Osteoblast (primary cell): Measurements from ENCODE around the gene PMP22. TPM values are rescaled to one million over a fixed set of nuclear protein-coding genes. Genes with fewer than 3 reads are reported as not detected.

Source experiments
- DNase-seq: peaks from one replicate; pipeline ENCODE4 v3.0.0; 2011; ENCODE audit warnings: low spot score, mixed read lengths; ENCODE audit not compliant: insufficient read length; ENCODE audit errors: missing footprints
- H2AFZ ChIP-seq: 2 replicates; pipeline ENCODE4 v1.6.0; 2011; ENCODE audit warnings: mild to moderate bottlenecking, low read length
- H3K27ac ChIP-seq: 2 replicates; pipeline ENCODE4 v1.5.1; 2011; ENCODE audit warnings: mild to moderate bottlenecking, low read depth, low read length, moderate library complexity
- H3K27me3 ChIP-seq: 2 replicates; pipeline ENCODE4 v1.6.0; 2012; ENCODE audit warnings: mild to moderate bottlenecking, control low read depth, inconsistent platforms, low read length, moderate library complexity; ENCODE audit not compliant: insufficient read depth
- H3K36me3 ChIP-seq: 2 replicates; pipeline ENCODE4 v1.5.1; 2011; ENCODE audit warnings: mild to moderate bottlenecking, low read length, control low read depth, moderate library complexity; ENCODE audit not compliant: insufficient read depth
- H3K4me1 ChIP-seq: 2 replicates; pipeline ENCODE4 v1.5.1; 2011; ENCODE audit warnings: mild to moderate bottlenecking, low read length, control low read depth, moderate library complexity; ENCODE audit not compliant: insufficient read depth
- H3K4me2 ChIP-seq: 2 replicates; pipeline ENCODE4 v1.6.0; 2011; ENCODE audit warnings: mild to moderate bottlenecking, low read length; ENCODE audit not compliant: insufficient read depth
- H3K4me3 ChIP-seq: fragments of 200-600 bp; sonication (generic); 3 replicates; pipeline ENCODE4 v1.5.1; 2012; ENCODE audit warnings: mild to moderate bottlenecking, low read length, inconsistent platforms; ENCODE audit not compliant: insufficient read depth
- H3K79me2 ChIP-seq: 2 replicates; pipeline ENCODE4 v1.6.0; 2012; ENCODE audit warnings: mild to moderate bottlenecking, low read length, control low read depth, inconsistent platforms; ENCODE audit not compliant: insufficient read depth
- H3K9me3 ChIP-seq: 2 replicates; pipeline ENCODE4 v1.5.1; 2011; ENCODE audit warnings: low read depth, low read length, control low read depth
- H4K20me1 ChIP-seq: 2 replicates; pipeline ENCODE4 v1.6.0; 2012; ENCODE audit warnings: mild to moderate bottlenecking, low read length, control low read depth; ENCODE audit not compliant: insufficient read depth
- total RNA-seq: library from RNA; depleted of rRNA; stranded (reverse); fragments of >200 nt; gene quantifications from 2 replicates; pipeline ENCODE4 v1.2.3, GENCODE V29; 2012
- TF ChIP-seq, protein P1 (sequence below): IDR thresholded peaks from 2 replicates; pipeline ENCODE4 v1.5.1; 2011; ENCODE audit warnings: mild to moderate bottlenecking, low read depth, low read length, moderate library complexity; ENCODE audit errors: extremely low read depth

The PMP22 gene
- 151 and 163 TPM in 2 replicates for total RNA-seq

DNA sequence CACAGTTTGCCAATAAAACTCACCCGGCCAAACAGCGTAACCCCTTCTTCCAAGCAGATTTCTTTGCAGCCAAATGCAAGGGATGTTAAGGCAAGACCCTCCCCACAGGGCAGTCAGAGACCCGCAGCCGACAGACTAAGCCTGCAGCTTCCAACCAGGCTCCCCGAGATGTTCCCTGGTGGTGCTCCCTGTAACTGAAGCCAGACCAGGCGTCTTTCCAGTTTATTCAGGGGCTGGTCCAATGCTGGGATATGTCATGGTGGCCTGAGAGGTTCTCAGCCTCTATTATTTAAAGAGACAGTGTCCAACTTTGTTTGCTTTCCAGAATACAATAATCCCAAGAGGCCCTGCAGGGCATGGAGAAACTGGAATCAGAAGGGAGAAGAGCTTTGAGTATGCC lies at the start of gene PMP22:
PMP22 (minus strand) TSS at position 196 of the 400 bp plus-strand sequence. CDS start 4,599 bp downstream, outside the sequence.
- Histone ChIP-seq H3K79me2 (peaks cover 28% of the 10 kb centered on the region), H3K36me3 (no peaks in the 10 kb centered on the region), H3K4me1 (peaks cover 27% of the 10 kb centered on the region), H3K27ac (no peak within 1 kb of the TSS), H3K9me3 (no peaks in the 10 kb centered on the region), H2AFZ (peak within 1 kb of the TSS; percentile 85), H3K27me3 (peaks cover 7% of the 10 kb centered on the region), H4K20me1 (peaks cover 2% of the 10 kb centered on the region), H3K4me3 (peak within 1 kb of the TSS; percentile 68), H3K4me2 (peak within 1 kb of the TSS; percentile 73)
- DNase-seq, result peak; percentile 83
- TF ChIP-seq, protein P1, sequence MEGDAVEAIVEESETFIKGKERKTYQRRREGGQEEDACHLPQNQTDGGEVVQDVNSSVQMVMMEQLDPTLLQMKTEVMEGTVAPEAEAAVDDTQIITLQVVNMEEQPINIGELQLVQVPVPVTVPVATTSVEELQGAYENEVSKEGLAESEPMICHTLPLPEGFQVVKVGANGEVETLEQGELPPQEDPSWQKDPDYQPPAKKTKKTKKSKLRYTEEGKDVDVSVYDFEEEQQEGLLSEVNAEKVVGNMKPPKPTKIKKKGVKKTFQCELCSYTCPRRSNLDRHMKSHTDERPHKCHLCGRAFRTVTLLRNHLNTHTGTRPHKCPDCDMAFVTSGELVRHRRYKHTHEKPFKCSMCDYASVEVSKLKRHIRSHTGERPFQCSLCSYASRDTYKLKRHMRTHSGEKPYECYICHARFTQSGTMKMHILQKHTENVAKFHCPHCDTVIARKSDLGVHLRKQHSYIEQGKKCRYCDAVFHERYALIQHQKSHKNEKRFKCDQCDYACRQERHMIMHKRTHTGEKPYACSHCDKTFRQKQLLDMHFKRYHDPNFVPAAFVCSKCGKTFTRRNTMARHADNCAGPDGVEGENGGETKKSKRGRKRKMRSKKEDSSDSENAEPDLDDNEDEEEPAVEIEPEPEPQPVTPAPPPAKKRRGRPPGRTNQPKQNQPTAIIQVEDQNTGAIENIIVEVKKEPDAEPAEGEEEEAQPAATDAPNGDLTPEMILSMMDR, result no peak

DNA sequence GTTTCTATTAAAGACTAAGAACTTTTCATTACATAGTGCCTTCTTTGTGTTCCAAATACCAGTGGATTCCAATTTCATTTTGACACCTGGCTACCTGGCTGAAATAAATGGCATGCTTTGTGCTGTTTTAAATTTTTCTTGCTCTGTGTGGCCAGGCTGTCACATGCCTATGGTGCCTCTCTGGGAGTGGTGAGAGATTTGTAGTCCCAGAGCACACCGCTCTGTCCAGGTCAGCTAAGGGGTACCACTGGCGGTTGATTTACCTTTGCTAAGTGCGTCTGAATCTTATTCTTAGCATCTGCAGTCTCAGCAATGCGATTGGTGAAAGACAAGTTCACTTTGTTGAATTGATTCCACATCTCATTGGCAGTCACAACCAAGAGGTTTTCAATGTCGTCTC lies 46.9 kb upstream of the PMP22 start:
- TF ChIP-seq, protein P1, result no peak
- H2AFZ ChIP-seq, result no peak overlapping the region
- H3K4me3 ChIP-seq, result no peak overlapping the region
- H3K27ac ChIP-seq, result no peak overlapping the region
- no peak overlapping the region for H3K4me2 ChIP-seq
- no peaks in the 10 kb centered on the region for H3K79me2 ChIP-seq
- H4K20me1 ChIP-seq, result no peaks in the 10 kb centered on the region
- no peaks in the 10 kb centered on the region for H3K9me3 ChIP-seq
- DNase-seq, result no peak
- H3K36me3 ChIP-seq, result no peaks in the 10 kb centered on the region
- H3K4me1 ChIP-seq, result peaks cover 2% of the 10 kb centered on the region
- H3K27me3 ChIP-seq, result peaks cover 24% of the 10 kb centered on the region

DNA sequence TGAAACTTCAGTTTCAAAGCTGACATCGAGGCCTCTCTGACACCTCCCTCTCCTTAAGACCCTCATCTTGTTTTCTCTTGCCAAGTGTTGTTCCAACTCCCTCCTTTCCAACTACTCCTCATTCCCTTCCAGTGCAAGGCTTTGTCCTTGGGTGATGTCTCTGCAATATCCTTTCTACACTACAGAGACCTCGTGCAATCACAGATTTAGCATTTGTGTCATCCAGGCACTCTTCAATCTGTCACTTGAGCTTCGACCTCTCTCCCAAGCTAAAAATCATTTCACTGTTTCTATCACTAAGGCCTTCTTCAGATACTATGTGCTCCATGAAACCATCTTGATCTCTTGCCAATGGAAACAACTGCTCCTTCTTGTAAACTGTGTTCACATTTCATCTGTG lies 44.7 kb upstream of the PMP22 start:
- peaks cover 16% of the 10 kb centered on the region for H3K4me1 ChIP-seq
- H3K4me3 ChIP-seq, result no peak overlapping the region
- peaks cover 13% of the 10 kb centered on the region for H3K27me3 ChIP-seq
- H3K27ac ChIP-seq, result no peak overlapping the region
- no peaks in the 10 kb centered on the region for H3K9me3 ChIP-seq
- TF ChIP-seq, protein P1, result no peak
- H3K4me2 ChIP-seq, result no peak overlapping the region
- no peaks in the 10 kb centered on the region for H4K20me1 ChIP-seq
- no peaks in the 10 kb centered on the region for H3K36me3 ChIP-seq
- DNase-seq, result no peak
- H3K79me2 ChIP-seq, result no peaks in the 10 kb centered on the region
- no peak overlapping the region for H2AFZ ChIP-seq

DNA sequence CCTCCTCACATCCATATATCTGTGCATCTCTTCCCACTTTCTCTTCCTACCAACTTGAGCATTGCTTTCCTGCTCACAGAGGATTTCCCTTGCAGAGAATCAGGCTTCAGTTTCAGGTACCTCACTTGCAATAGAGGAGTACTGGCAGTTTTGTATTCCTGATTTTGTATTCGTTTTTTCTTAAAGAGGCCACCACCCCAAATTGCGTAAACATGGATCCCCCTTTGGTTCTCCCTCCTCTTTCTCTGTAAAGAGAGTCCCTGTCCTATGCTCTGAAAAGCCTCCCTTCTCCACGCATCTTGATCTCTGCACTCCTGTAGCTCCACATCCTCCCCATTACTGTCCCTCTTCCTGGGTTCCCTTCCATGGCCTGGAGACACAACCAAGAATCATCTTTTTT lies 44.1 kb upstream of the PMP22 start:
- Histone ChIP-seq H3K36me3 (no peaks in the 10 kb centered on the region), H2AFZ (no peak overlapping the region), H3K27me3 (peaks cover 9% of the 10 kb centered on the region), H3K27ac (no peak overlapping the region), H3K4me2 (no peak overlapping the region), H3K79me2 (no peaks in the 10 kb centered on the region), H4K20me1 (no peaks in the 10 kb centered on the region), H3K4me3 (no peak overlapping the region), H3K9me3 (no peaks in the 10 kb centered on the region), H3K4me1 (peaks cover 16% of the 10 kb centered on the region)
- DNase-seq, result no peak
- TF ChIP-seq, protein P1, result no peak
